GM19043 (cell line): ENCODE data around the gene MAS1L.
"Not testable (repeated sequence)": the region's sequence is repeated elsewhere in the genome, so short reads cannot be mapped to it uniquely, and the experiment has no call there.

Experiments used
- ATAC-seq: cut with Tn5 transposase; IDR thresholded peaks from one replicate; pipeline ENCODE4 v1.9.1; 2021; ENCODE audit warnings: low read depth; ENCODE audit not compliant: unreplicated experiment

MAS1L gene

DNA sequence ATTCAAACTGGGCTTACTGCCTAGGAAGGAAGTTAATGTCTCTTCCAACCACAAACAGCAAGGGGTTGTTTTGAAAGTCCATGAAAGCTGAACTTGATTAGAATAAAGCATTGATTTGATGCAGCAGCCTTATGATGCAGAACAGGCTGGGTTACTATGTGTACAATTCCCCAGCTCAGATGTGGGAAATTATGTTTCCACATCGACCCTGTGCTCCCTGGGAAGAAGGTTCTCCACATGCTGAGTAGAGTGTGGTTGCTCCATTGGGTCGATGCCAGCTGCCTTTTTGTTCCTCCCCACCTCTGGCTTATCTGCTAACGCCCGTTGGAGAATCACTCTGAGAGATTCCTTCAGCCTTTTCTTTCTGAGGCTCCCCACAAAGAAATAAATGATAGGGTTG is 1.2 kb downstream of the MAS1L start:
- no peak for ATAC-seq

GRCh38 chr6:29483735-29484134 is 4.0 kb downstream of the MAS1L start:
- no peak for ATAC-seq

GRCh38 chr6:29483186-29483585 is 4.6 kb downstream of the MAS1L start:
- no peak for ATAC-seq

DNA sequence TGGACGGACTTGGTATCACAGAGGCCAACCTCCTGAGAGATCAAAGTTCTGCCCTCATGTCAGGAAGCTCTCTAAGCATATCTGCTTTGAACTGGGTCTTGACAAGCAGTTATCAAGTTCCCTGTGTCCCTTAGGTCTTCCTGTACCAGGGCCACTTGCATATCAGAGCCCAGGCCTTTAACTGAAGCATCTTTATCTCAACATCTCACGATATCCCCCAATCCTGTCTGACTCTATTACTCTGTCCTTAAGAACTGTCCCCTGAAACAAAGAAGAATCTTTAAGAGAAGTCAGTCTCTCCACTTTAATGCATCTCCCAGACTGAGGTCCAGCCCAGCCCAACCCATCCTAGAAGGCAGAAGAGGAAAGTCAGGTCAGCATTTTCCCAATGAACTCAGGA is 8.2 kb downstream of the MAS1L start:
- no peak for ATAC-seq

DNA sequence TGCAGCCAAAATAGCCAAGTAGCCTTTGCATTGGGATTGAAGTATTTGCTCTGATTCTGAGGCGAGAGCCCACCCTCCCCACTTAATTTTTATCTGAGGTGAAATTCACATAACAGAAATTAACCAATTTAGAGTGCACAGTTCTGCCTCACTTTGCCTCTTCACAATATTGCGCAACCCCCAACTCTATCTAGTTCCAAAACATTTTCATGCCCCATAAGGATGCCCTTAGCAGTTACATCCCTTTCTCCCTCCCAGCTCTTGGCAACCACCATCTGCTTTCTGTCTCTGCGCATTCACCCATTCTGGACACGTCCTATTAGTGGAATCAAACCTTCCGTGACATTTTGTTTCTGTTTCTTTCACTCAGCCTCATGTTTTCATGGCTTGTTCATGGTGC is 9.0 kb downstream of the MAS1L start:
- ATAC-seq, result no peak

DNA sequence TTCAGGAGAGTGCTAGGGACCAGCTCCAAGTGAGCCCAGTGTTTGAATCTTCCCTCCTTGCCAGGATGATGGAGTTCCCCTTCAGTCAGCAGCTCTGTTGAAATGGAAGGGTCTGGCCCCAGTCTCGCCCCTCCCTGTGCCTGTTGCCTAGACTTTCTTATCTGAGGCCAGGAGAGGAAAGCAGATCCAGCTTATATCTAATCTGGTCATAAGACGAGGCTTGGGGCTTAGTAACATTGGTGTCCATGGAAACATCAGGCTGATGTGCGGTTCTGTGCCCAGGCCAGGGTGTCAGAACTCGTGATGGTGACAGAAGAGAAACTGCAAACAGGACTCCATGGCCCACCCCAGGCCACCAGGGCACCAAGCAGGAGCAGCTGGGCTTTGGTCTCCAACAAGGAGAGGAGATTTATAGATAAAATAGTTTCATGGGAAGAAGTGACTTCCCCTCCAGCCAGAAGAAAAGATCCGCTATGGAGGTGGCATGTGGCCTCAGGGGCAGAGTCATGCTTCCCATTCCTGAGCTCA is 9.8 kb downstream of the MAS1L start:
- no peak for ATAC-seq

GRCh38 chr6:29474996-29475395 is 12.8 kb downstream of the MAS1L start:
- ATAC-seq, result no peak

GRCh38 chr6:29466241-29466640 is 21.5 kb downstream of the MAS1L start:
- ATAC-seq, result no peak

DNA sequence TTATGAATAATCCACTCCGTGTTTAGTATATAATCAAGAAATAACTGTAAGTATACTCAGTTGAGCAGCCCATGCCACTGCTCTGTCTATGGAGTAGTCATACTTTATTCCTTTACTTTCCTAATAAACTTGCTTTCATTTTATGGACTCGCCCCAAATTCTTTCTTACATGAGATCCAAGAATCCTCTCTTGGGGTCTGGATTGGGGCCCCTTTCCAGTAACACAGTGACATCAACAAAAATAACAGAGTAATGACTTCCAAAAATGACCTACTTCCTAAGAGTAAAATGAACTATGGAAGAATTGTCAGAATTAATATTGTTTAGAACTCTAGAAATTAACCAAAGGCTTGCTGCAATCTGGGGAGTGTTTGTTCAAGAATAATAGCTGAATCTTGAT is 22.0 kb downstream of the MAS1L start:
- no peak for ATAC-seq

DNA sequence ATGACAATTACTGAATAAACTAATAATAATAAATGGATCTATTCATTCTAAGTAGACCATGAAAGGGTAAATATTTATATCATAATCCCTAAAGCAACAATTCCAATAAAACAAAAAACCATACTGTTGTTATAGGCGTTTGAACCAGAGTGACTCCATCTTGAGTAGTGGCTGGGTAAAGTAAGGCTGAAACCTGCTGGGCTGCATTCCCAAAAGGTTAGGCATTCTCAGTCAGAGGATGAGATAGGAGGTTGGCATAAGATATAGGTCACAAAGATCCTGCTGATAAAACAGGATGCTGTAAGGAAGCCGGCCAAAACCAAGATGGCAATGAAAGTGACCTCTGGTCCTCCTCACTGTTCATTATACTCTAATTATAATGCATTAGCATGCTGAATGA is 22.5 kb downstream of the MAS1L start:
- ATAC-seq, result no peak

- no peak for ATAC-seq
These were observed 25.7 kb downstream of the MAS1L start for GRCh38 chr6:29462022-29462421.

DNA sequence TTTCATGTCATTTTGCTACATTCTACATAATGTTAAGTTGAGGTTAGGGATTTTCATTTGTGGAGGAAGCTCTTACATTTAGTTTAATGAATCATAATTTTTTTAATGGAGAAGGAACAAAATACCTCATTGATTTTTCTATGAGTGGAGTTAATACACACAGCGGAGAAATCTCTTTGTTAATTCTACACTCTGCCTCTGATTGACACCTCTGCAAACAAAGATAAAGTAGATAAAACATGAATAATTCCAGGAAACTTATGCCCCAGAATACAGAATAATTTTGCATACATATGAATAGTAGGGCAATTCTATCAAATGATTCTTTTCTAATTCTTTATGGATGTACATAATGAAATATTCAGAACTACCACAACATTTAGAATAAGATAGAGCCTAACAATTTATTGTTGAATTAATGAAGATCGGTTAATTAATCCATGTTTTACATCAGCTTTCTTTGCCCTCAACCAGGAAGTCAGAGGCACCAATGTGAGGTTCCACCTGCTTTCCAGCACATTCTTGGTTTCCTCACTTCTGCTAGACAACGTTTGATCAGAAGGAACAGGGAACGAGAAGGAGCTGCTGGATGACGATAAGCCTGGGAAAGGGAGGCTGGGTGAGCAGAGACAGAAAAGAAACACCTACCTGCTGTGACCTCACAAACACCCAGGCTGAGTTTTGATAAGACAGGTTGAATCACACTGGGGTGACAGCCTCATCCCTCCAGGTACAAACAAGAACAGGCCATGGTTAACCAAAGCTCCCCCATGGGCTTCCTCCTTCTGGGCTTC is 26.5 kb downstream of the MAS1L start:
- no peak for ATAC-seq

DNA sequence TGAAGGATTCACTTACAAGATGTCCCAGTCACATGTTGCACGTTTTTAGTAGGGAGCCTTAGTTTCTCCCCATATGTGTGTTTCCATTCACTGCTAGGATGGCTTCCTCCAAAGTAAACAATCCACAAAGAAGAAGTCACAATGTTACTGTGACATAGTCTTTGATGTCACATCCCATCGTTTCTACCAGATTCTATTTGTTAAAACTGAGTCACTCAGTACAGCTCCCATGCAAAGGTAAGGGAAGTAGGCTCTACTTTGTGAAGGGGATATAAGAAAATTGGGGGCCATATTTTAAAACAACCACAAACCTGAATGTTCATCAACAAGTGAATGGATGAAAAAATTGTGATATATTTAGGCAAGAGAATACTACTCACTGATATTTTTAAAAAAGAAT is 30.8 kb downstream of the MAS1L start, which contains the start of the genes OR11A1 and OR2H1:
Gene OR11A1, minus strand, starts transcription at position 101 of the 400 bp plus-strand sequence. CDS start 29,430 bp downstream, outside the sequence.
Gene OR2H1, plus strand, starts transcription at position 185 of the 400 bp plus-strand sequence. CDS start 4,615 bp downstream, outside the sequence.
- ATAC-seq, result no peak

DNA sequence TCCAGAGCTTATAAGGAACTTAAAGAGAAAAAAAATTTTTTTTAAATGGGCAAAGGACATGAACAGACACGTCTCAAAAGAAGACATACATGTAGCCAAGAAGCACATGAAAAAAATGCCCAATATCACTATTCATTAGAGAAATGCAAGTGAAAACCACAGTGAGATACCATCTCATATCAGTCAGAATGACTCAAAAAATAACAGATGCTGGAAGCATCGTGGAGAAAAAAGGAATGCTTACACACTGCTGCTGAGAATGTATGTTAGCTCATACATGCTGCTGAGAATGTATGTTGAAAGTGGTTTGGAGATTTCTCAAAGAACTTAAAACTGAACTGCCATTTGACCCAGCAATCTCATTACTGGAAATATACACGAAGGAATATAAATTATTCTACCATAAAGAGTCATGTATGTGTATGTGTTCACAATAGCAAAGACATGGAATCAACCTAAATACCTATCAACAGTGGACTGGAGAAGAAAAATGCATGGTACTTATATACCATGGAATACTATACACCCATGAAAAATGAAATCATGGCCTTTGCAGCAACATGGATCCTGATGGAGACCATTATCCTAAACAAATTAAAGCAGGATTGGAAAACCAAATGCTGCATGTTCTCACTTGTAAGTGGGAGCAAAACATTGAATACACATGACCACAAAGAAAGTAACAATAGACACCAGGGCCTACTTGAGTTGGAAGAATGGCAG is 36.1 kb downstream of the MAS1L start:
- ATAC-seq, result no peak

- ATAC-seq, result no peak
These were observed 40.1 kb downstream of the MAS1L start for GRCh38 chr6:29447670-29448069.

- not testable (repeated sequence) for ATAC-seq
These were observed 43.7 kb downstream of the MAS1L start for GRCh38 chr6:29444031-29444430.

DNA sequence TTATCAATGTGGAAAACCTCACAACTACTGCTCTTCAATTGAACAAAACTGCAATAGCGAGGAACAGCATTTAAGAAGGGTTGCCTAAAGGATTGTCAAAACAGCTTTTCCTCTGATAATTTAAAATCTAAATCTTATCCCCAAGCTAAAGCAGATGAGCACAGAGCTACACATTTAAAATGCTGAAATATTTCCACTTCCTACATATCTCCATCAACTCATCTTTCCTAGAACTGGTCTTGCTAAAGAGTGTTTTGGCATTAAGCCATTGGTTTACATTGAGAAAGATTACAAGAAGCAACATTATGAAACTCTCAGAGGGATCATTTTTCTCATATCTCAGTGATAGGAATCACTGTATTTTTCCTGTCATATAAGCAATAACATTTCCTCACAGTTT is 45.0 kb downstream of the MAS1L start:
- ATAC-seq, result no peak

DNA sequence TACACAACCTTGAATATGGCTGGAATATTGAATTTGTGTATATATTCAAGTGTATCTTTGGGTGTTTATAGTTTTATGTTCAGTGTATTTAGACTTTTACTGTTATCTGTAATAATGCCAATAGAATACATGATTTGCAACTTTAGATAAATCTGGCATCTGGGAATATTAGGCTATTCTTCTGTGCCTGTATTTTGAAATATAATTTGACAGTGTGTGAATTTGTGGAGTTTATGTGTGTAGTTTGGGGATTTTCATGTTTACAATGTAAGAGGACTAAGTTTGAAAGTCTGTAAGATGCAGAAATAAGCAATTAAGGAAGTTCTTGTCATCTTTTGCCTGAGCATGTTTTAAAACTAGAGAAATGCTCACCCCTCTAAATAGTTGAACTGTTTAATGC is 48.8 kb downstream of the MAS1L start, which contains the start of gene OR10C1:
Gene OR10C1, plus strand, starts transcription at position 301 of the 400 bp plus-strand sequence. CDS start 710 bp downstream, outside the sequence.
- no peak for ATAC-seq

- not testable (repeated sequence) for ATAC-seq
These were observed 51.0 kb downstream of the MAS1L start for GRCh38 chr6:29436730-29437129.
